ENCODE data around the gene STARD8. TPM values are rescaled to one million over a fixed set of nuclear protein-coding genes. Genes with fewer than 3 reads are reported as not detected.

STARD8 gene
- total RNA-seq, 4 donors from 2014 or later = 10.5 to 35.6 (median 16.9) TPM

DNA sequence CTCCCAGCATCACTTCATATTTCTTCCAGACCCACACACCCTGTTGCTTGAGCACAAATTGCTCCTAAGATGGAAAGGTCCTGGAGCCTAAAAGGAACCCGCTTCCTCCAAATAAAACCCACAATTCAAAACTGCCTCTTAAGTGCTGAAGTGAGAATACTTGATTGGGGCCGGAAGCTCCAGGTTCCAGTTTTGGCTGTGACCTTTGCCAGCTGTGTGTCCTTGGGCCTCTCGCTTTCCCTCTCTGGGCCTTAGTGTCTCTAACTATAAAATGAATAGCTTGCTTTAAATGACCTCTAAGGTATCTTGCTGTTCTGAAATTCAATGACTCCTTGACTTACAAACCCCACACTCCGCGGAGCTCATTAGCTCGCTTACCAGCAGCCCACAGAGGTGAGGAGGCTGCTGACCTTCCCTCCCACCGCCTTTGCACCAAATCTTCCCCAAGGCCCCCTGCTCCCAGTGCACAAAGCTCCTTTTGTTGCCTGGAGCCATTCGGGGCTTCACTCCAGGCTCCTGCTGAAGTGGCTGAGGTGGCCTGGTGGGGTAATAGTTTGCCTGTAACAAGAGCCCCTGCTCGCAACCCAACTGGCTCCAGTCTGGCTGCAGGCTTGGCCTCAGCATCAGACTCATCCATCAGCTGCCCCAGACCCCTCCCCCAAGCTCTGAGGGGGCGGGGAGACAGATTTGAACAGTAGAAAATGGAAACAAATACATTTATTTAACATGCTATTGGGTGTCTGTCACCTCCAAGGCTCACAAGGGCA, 21.8 kb downstream of the STARD8 start:
- TF ChIP-seq, protein P1, sequence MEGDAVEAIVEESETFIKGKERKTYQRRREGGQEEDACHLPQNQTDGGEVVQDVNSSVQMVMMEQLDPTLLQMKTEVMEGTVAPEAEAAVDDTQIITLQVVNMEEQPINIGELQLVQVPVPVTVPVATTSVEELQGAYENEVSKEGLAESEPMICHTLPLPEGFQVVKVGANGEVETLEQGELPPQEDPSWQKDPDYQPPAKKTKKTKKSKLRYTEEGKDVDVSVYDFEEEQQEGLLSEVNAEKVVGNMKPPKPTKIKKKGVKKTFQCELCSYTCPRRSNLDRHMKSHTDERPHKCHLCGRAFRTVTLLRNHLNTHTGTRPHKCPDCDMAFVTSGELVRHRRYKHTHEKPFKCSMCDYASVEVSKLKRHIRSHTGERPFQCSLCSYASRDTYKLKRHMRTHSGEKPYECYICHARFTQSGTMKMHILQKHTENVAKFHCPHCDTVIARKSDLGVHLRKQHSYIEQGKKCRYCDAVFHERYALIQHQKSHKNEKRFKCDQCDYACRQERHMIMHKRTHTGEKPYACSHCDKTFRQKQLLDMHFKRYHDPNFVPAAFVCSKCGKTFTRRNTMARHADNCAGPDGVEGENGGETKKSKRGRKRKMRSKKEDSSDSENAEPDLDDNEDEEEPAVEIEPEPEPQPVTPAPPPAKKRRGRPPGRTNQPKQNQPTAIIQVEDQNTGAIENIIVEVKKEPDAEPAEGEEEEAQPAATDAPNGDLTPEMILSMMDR (IDR thresholded peaks at IDR 0.05) = no peak
- TF ChIP-seq POLR2A (IDR thresholded peaks at IDR 0.05) = no peak
- H3K27ac ChIP-seq = no peak overlapping the region
- H3K4me1 ChIP-seq = peaks cover 0 to 16% of the 10 kb centered on the region in 2 donors
- H3K9me3 ChIP-seq = no peaks in the 10 kb centered on the region
- intact Hi-C loops (cut with DNase I) = no loop called here
- H3K27me3 ChIP-seq = no peaks in the 10 kb centered on the region
- no peak for DNase-seq
- H3K36me3 ChIP-seq = no peaks in the 10 kb centered on the region
- 74 to 86% methylated on average over 7 to 9 of the region's 10 CpGs for WGBS, 2 donors
- H3K4me3 ChIP-seq (replicated peaks in 1 of 3) = no peak overlapping the region

DNA sequence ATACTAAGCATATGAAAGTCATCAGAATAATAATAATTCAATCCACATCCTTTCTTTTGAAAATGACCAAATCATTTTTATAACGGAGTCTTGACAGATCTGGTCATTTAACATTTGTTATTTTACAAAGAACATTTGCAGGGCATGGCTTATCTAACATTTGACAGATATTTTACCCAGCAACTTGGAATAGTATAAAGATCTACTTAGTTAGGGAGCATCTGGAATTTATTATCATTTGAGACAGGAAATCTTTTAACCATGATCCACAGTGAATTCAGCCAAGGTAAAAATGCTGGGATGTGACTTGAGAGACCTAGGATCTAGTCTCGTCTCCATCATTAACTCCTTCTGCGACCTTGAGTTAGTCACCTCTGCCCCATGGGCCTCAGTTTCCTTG, 22.4 kb downstream of the STARD8 start:
- 80 to 86% methylated on average over 3 of the region's 3 CpGs for WGBS, 2 donors
- Histone ChIP-seq H3K9me3 (no peaks in the 10 kb centered on the region), H3K36me3 (no peaks in the 10 kb centered on the region), H3K4me1 (peaks cover 0 to 16% of the 10 kb centered on the region in 2 donors), H3K27me3 (no peaks in the 10 kb centered on the region), H3K4me3 (replicated peaks in 1 of 3) (no peak overlapping the region), H3K27ac (no peak overlapping the region)
- intact Hi-C loops (cut with DNase I) = no loop called here
- TF ChIP-seq POLR2A (IDR thresholded peaks at IDR 0.05) = no peak
- TF ChIP-seq, protein P1 (IDR thresholded peaks at IDR 0.05) = no peak
- DNase-seq = no peak

DNA sequence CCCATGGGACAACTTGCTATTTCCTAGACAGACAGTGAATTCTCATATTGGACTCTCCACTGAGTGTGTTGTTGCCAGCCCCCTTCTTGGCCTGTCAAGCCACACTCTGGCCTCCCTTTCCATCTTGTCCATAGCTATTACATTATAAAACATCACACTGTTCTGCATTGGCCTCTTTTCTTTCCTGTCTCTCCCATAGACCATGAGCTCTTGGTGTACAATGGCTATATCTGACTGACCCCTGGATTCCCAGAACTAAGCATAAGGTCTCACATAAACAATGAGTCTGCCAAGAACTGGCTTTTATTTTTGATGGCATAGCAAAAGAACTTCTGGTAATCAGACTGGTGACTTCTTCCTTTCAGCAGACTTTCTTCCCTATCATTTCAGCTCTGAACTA, 23.8 kb downstream of the STARD8 start:
- H3K9me3 ChIP-seq = no peaks in the 10 kb centered on the region
- intact Hi-C loops (cut with DNase I) = no loop called here
- H3K4me3 ChIP-seq (replicated peaks in 1 of 3) = no peak overlapping the region
- TF ChIP-seq POLR2A (IDR thresholded peaks at IDR 0.05) = no peak
- TF ChIP-seq, protein P1 (IDR thresholded peaks at IDR 0.05) = no peak
- H3K36me3 ChIP-seq = no peaks in the 10 kb centered on the region
- no peak for DNase-seq
- no peak overlapping the region for H3K27ac ChIP-seq
- peaks cover 0 to 16% of the 10 kb centered on the region in 2 donors for H3K4me1 ChIP-seq
- no peaks in the 10 kb centered on the region for H3K27me3 ChIP-seq

DNA sequence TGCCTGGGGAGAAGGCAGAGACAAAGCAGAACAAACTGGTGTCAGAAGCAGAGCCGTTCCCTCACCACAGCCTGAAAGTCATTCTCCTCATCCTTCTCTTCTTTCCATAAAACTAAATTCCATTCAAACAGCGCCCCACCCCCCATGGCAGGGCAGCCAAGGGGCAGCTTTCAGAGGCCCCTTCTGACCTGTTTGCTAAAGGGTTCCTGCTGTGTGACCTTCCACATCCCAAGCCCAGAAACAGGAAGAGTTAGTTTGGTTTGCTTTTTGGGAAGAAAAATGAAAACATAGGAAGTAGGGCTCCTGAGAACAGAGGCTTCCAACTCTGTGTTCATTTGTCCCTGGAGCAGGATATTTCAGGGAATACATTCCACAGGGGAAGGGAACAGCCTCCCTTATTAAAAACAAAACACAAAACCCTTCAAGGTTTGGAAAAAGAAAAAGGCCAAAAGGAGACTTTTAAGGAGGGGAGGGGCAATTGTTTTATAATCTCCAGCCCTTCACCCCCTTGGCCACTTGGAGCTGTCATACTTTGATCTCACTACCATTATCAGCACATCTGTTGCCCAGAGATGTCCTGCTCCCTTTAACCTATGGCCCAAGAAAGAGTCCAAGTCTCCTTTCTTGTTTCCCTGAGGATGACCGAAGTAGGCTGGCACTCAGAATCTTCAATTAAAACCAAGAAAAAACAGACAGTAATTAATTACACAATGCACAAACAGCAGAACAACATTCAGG, 25.3 kb downstream of the STARD8 start:
- TF ChIP-seq, protein P1 (IDR thresholded peaks at IDR 0.05) = no peak
- TF ChIP-seq POLR2A (IDR thresholded peaks at IDR 0.05) = no peak
- H3K4me1 ChIP-seq = peaks cover 0 to 16% of the 10 kb centered on the region in 2 donors
- no peaks in the 10 kb centered on the region for H3K9me3 ChIP-seq
- no peaks in the 10 kb centered on the region for H3K36me3 ChIP-seq
- H3K4me3 ChIP-seq (replicated peaks in 1 of 3) = no peak overlapping the region
- DNase-seq = peak in 1 of 2 donors; percentile 14
- H3K27me3 ChIP-seq = no peaks in the 10 kb centered on the region
- intact Hi-C loops (cut with DNase I) = no loop called here
- H3K27ac ChIP-seq = no peak overlapping the region
- WGBS, 2 donors = 65% methylated on average over 3 of the region's 3 CpGs

DNA sequence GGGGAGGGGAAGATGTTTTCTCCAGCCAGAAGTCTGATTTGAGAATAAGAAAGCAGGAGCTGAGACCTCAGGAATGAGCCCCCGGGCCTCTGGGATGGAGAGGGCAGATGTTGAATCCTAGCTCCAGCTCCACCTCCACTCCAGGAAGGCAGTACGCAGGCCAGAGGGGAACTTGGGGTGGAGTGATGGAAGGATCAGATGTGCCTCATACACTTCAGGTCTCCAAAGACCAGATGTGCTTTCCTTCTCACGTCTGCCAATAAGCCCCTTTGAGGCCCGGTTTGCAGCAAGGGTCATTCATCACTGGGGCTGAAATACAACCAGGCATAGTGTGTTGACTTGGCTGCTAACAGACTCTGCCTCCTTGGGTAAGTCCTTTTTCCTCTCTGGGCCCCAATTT, 28.1 kb downstream of the STARD8 start:
- intact Hi-C loops (cut with DNase I) = no loop called here
- Histone ChIP-seq H3K27ac (no peak overlapping the region), H3K36me3 (no peaks in the 10 kb centered on the region), H3K4me1 (peaks cover 0 to 16% of the 10 kb centered on the region in 2 donors), H3K27me3 (no peaks in the 10 kb centered on the region), H3K4me3 (replicated peaks in 1 of 3) (no peak overlapping the region), H3K9me3 (no peaks in the 10 kb centered on the region)
- no peak for TF ChIP-seq POLR2A (IDR thresholded peaks at IDR 0.05)
- TF ChIP-seq, protein P1 (IDR thresholded peaks at IDR 0.05) = no peak
- WGBS, 2 donors = 84 to 90% methylated on average over 2 to 4 of the region's 4 CpGs
- no peak for DNase-seq
